H9 (cell line): ENCODE data around the gene PRUNE2. TPM values are rescaled to one million over a fixed set of nuclear protein-coding genes. Genes with fewer than 3 reads are reported as not detected.

ENCODE experiments used
- DNase-seq: peaks from one replicate; pipeline ENCODE4 v3.0.0-alpha.2; 2017
- H2AFZ ChIP-seq: one replicate; pipeline ENCODE4 v1.6.1; 2013; ENCODE audit warnings: mild to moderate bottlenecking, low read length, control low read depth, moderate library complexity
- H2AK5ac ChIP-seq: 2 replicates; pipeline ENCODE4 v1.6.1; 2013; ENCODE audit warnings: low read length, control low read depth, mixed read lengths; ENCODE audit not compliant: insufficient read length
- H2BK120ac ChIP-seq: one replicate; pipeline ENCODE4 v1.6.1; 2013; ENCODE audit warnings: low read depth, mild to moderate bottlenecking, low read length, control low read depth, inconsistent platforms; ENCODE audit not compliant: poor library complexity, severe bottlenecking
- H2BK12ac ChIP-seq: 2 replicates; pipeline ENCODE4 v1.6.1; 2013; ENCODE audit warnings: low read length, control low read depth, mixed read lengths, low read depth; ENCODE audit not compliant: insufficient read length
- H2BK15ac ChIP-seq: 2 replicates; pipeline ENCODE4 v1.6.1; 2013; ENCODE audit warnings: low read depth, low read length, control low read depth
- H2BK20ac ChIP-seq: one replicate; pipeline ENCODE4 v1.6.1; 2013; ENCODE audit warnings: low read depth, mild to moderate bottlenecking, low read length, control low read depth, inconsistent platforms; ENCODE audit not compliant: poor library complexity, severe bottlenecking
- H2BK5ac ChIP-seq: 2 replicates; pipeline ENCODE4 v1.6.1; 2013; ENCODE audit warnings: low read length, control low read depth, mixed read lengths; ENCODE audit not compliant: insufficient read length
- H3K14ac ChIP-seq: 2 replicates; pipeline ENCODE4 v1.6.1; 2013; ENCODE audit warnings: low read length, control low read depth; ENCODE audit not compliant: insufficient read depth
- H3K18ac ChIP-seq: 2 replicates; pipeline ENCODE4 v1.6.1; 2013; ENCODE audit warnings: low read depth, mild to moderate bottlenecking, mixed read lengths, low read length, control low read depth; ENCODE audit not compliant: insufficient read length
- H3K23ac ChIP-seq: 2 replicates; pipeline ENCODE4 v1.6.1; 2013; ENCODE audit warnings: low read length, control low read depth, mixed read lengths, low read depth; ENCODE audit not compliant: insufficient read length
- H3K23me2 ChIP-seq: 2 replicates; pipeline ENCODE4 v1.6.1; 2013; ENCODE audit warnings: low read depth, mild to moderate bottlenecking, mixed read lengths, low read length, control low read depth; ENCODE audit not compliant: insufficient read length, poor library complexity, severe bottlenecking
- H3K27ac ChIP-seq: 2 replicates; pipeline ENCODE4 v1.5.1; 2013; ENCODE audit warnings: low read length, control low read depth, mixed read lengths, low read depth; ENCODE audit not compliant: insufficient read length
- H3K27me3 ChIP-seq: 2 replicates; pipeline ENCODE4 v1.6.1; 2013; ENCODE audit warnings: low read length, control low read depth, inconsistent platforms; ENCODE audit not compliant: insufficient read depth
- H3K4ac ChIP-seq: 2 replicates; pipeline ENCODE4 v1.6.1; 2013; ENCODE audit warnings: low read depth, mild to moderate bottlenecking, control low read depth, inconsistent platforms, low read length, moderate library complexity
- H3K4me1 ChIP-seq: 2 replicates; pipeline ENCODE4 v1.6.1; 2013; ENCODE audit warnings: low read length, control low read depth, inconsistent platforms; ENCODE audit not compliant: insufficient read depth
- H3K4me2 ChIP-seq: 2 replicates; pipeline ENCODE4 v1.6.1; 2013; ENCODE audit warnings: low read length, control low read depth, mixed read lengths; ENCODE audit not compliant: insufficient read length, insufficient read depth
- H3K56ac ChIP-seq: 2 replicates; pipeline ENCODE4 v1.6.1; 2013; ENCODE audit warnings: low read depth, mild to moderate bottlenecking, mixed read lengths, low read length, control low read depth; ENCODE audit not compliant: insufficient read length
- H3K79me1 ChIP-seq: 2 replicates; pipeline ENCODE4 v1.6.1; 2013; ENCODE audit warnings: low read depth, mild to moderate bottlenecking, moderate library complexity, low read length, control low read depth, inconsistent platforms; ENCODE audit not compliant: insufficient read depth, poor library complexity, severe bottlenecking
- H3K79me2 ChIP-seq: 2 replicates; pipeline ENCODE4 v1.6.1; 2013; ENCODE audit warnings: low read length, control low read depth, inconsistent platforms; ENCODE audit not compliant: insufficient read depth
- H3K9ac ChIP-seq: 2 replicates; pipeline ENCODE4 v1.6.1; 2013; ENCODE audit warnings: low read length, control low read depth, mixed read lengths; ENCODE audit not compliant: insufficient read length; ENCODE audit errors: extremely low read depth
- H3K9me3 ChIP-seq: one replicate; pipeline ENCODE4 v1.6.1; 2013; ENCODE audit warnings: low read depth, low read length, inconsistent platforms; ENCODE audit not compliant: control insufficient read depth
- H3T11ph ChIP-seq: one replicate; pipeline ENCODE4 v1.6.1; 2013; ENCODE audit warnings: mild to moderate bottlenecking, low read length, control low read depth, inconsistent platforms
- H4K20me1 ChIP-seq: one replicate; pipeline ENCODE4 v1.6.1; 2013; ENCODE audit not compliant: control insufficient read depth, insufficient read length, insufficient read depth
- H4K5ac ChIP-seq: 2 replicates; pipeline ENCODE4 v1.6.1; 2013; ENCODE audit warnings: low read depth, mild to moderate bottlenecking, mixed read lengths, low read length, control low read depth; ENCODE audit not compliant: insufficient read length
- H4K8ac ChIP-seq: replicated peaks from 2 replicates; pipeline ENCODE4 v1.6.1; 2013; ENCODE audit warnings: low read length, control low read depth, mixed read lengths, low read depth; ENCODE audit not compliant: insufficient read length
- H4K91ac ChIP-seq: 2 replicates; pipeline ENCODE4 v1.6.1; 2013; ENCODE audit warnings: low read depth, mild to moderate bottlenecking, moderate library complexity, mixed read lengths, low read length, control low read depth; ENCODE audit not compliant: insufficient read length
- H3K27ac Mint-ChIP-seq, 3 experiments: 2 replicates in 2 of 3; 3 replicates in 1 of 3; pipeline ENCODE4 v1.8.0; 2020 to 2021; ENCODE audit warnings: mixed read lengths in 3 of 3, mild to moderate bottlenecking in 1 of 3, moderate library complexity in 1 of 3
- H3K27me3 Mint-ChIP-seq: 2 replicates; pipeline ENCODE4 v1.8.0; 2021; ENCODE audit warnings: low read depth, mild to moderate bottlenecking, moderate library complexity, mixed read lengths
- H3K36me3 Mint-ChIP-seq, 3 experiments: 2 replicates in 2 of 3; 3 replicates in 1 of 3; pipeline ENCODE4 v1.8.0; 2020 to 2021; ENCODE audit warnings: low read depth in 3 of 3, mixed read lengths in 3 of 3; ENCODE audit not compliant: insufficient read depth in 1 of 3
- H3K4me1 Mint-ChIP-seq, 2 experiments: 2 replicates each; pipeline ENCODE4 v1.8.0; 2020; ENCODE audit warnings: mixed read lengths in 2 of 2
- H3K4me3 Mint-ChIP-seq, 2 experiments: 2 replicates in 1 of 2; 3 replicates in 1 of 2; pipeline ENCODE4 v1.8.0; 2020 to 2021; ENCODE audit warnings: mild to moderate bottlenecking in 2 of 2, mixed read lengths in 2 of 2, moderate library complexity in 1 of 2
- H3K9me3 Mint-ChIP-seq, 2 experiments: 2 replicates in 1 of 2; 3 replicates in 1 of 2; pipeline ENCODE4 v1.8.0; 2020; ENCODE audit warnings: mild to moderate bottlenecking in 2 of 2, mixed read lengths in 2 of 2, moderate library complexity in 1 of 2
- CTCF ChIP-seq: fragments of 200-600 bp; sonication (generic); conservative IDR thresholded peaks from 3 replicates; pipeline ENCODE4 v1.8.0; 2021; ENCODE audit warnings: antibody characterized with exemption, mild to moderate bottlenecking
- WGBS: extraction: QIAGEN DNeasy Blood & Tissue Kit; methylation state at CpG from one replicate; pipeline ENCODE4 v1.1.7; 2013; ENCODE audit warnings: missing lambda C conversion rate, low lambda C conversion rate, mixed read lengths; ENCODE audit not compliant: insufficient read length; ENCODE audit errors: extremely low coverage; 5-methylcytosine and 5-hydroxymethylcytosine counted together
- total RNA-seq: library from RNA; stranded (reverse); gene quantifications from 2 replicates; pipeline ENCODE4 v1.2.1, GENCODE V29; 2021

The PRUNE2 gene
- total RNA-seq, 1 experiment from 2014 or later = 12.1 TPM

- DNase-seq = no peak
- Histone ChIP-seq H3K4me1 (peaks cover 8% of the 10 kb centered on the region; the same call in 1 of the 2 replicates), H2AK5ac (no peak overlapping the region), H3K23me2 (no peaks in the 10 kb centered on the region), H3K4ac (no peak overlapping the region), H2BK120ac (no peak overlapping the region), H3K9ac (no peak overlapping the region), H3K14ac (no peak overlapping the region), H2AFZ (no peak overlapping the region), H4K20me1 (no peaks in the 10 kb centered on the region), H3K79me1 (no peaks in the 10 kb centered on the region), H3K18ac (no peak overlapping the region), H3K4me2 (no peak overlapping the region), H4K91ac (no peak overlapping the region), H3K56ac (no peak overlapping the region), H3T11ph (no peak overlapping the region), H2BK5ac (no peak overlapping the region), H3K79me2 (no peaks in the 10 kb centered on the region), H2BK12ac (no peak overlapping the region), H4K5ac (no peak overlapping the region), H3K27me3 (no peaks in the 10 kb centered on the region), H2BK15ac (no peak overlapping the region), H2BK20ac (no peak overlapping the region), H4K8ac (no peak overlapping the region), H3K23ac (no peak overlapping the region), H3K27ac (no peak overlapping the region), H3K9me3 (no peaks in the 10 kb centered on the region)
- H3K36me3 Mint-ChIP-seq = peaks cover 0 to 3% (median 1%) of the 10 kb centered on the region in 3 experiments; a peak in 1 of 7 replicates
- TF ChIP-seq CTCF = no peak
- H3K4me1 Mint-ChIP-seq = peaks cover 21% of the 10 kb centered on the region in 2 experiments
- H3K27ac Mint-ChIP-seq = peak overlapping the region in 1 of 3 experiments; percentile 4; a peak in 1 of 7 replicates
- no peak overlapping the region for H3K4me3 Mint-ChIP-seq
- no peaks in the 10 kb centered on the region for H3K9me3 Mint-ChIP-seq
- H3K27me3 Mint-ChIP-seq = no peaks in the 10 kb centered on the region
- no CpG with 5 or more reads among the region's 2 CpGs for WGBS
Observed at GRCh38 chr9:76803083-76803482, 102.8 kb downstream of the PRUNE2 start.
